Measurements from ENCODE around the gene CDH13. TPM values are rescaled to one million over a fixed set of nuclear protein-coding genes. Genes with fewer than 3 reads are reported as not detected.

Gene CDH13
- total and polyA plus RNA-seq, 10 of the 15 experiments (the other 5 are each of a cell fraction or from before 2014, with no cell fraction given): under 0.01 to 0.05 TPM; not detected in 8

DNA sequence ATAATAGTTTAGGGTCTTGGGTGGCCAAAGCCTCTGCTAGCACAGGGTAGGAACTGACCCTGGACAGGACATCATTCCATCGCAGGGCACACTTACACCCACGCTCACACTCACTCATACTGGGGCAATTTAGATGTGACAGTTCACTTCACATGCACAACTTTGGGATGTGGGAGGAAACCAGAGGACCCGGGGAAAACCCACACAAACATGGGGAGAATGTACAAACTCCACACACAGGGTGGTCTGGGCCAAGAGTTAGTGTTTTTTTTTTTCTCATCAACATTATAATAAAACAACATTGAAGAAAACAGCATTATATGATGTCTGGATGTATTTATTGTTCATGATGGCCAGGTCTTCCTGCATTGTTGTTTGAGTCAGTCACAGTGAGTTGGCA lies 93.6 kb downstream of the CDH13 start:
- ChIA-PET POLR2A (no interaction called here), RAD21 (ENCODE audit: unreplicated experiment) (no interaction called here), SMC1A (ENCODE audit: uncharacterized antibody, unreplicated experiment) (no interaction called here), CTCF (no interaction called here)
- no peaks in the 10 kb centered on the region for H3K9me3 ChIP-seq (replicated peaks; ENCODE audit: control insufficient read depth, insufficient read depth, low read length)
- H3K4me1 ChIP-seq (ENCODE audit: control insufficient read depth, insufficient read depth, low read length): no peaks in the 10 kb centered on the region
- WGBS (ENCODE audit: insufficient coverage, insufficient replicate concordance, low lambda C conversion rate, missing lambda C conversion rate): 29% methylated on average over 3 of the region's 3 CpGs
- H3K4me2 ChIP-seq (ENCODE audit: control insufficient read depth, insufficient read depth): no peak overlapping the region
- intact Hi-C loops (cut with micrococcal nuclease; ENCODE audit: unreplicated experiment): no loop called here
- FAIRE-seq: no peak
- in situ Hi-C loops (cut with MboI): no loop called here
- H3K27me3 ChIP-seq (replicated peaks in 1 of 2; ENCODE audit: control insufficient read depth in 2 of 2, insufficient read depth in 2 of 2, low read length in 1 of 2): peaks cover 0 to 1% of the 10 kb centered on the region in 2 experiments; a peak in 1 of 4 replicates
- no peak for DNase-seq (ENCODE audit: low read depth, low spot score)
- no peak overlapping the region for H3K9ac ChIP-seq (ENCODE audit: control insufficient read depth, insufficient read depth, low read length)
- no peak overlapping the region for H3K27ac ChIP-seq (ENCODE audit: control insufficient read depth, insufficient read depth)
- ATAC-seq: no peak
- H3K79me2 ChIP-seq (ENCODE audit: control insufficient read depth, insufficient read depth, low read length): no peaks in the 10 kb centered on the region
- H3K36me3 ChIP-seq (ENCODE audit: control insufficient read depth in 2 of 2, insufficient read depth in 2 of 2, low read length in 1 of 2): no peaks in the 10 kb centered on the region
- no peaks in the 10 kb centered on the region for H4K20me1 ChIP-seq (ENCODE audit: control insufficient read depth, insufficient read depth)
- no peak overlapping the region for H3K4me3 ChIP-seq
- no TSS peak for BruUV-seq (replicated peaks)
- no peak overlapping the region for H2AFZ ChIP-seq (ENCODE audit: control insufficient read depth, low read depth, low read length)
- TF ChIP-seq PAX8 (IDR thresholded peaks at IDR 0.05) (no peak), ESRRA (IDR thresholded peaks at IDR 0.05; ENCODE audit: low read length) (no peak), BCL11A (IDR thresholded peaks at IDR 0.05; ENCODE audit: low read depth, low read length) (no peak), RB1 (IDR thresholded peaks at IDR 0.05; ENCODE audit: borderline replicate concordance) (no peak), POLR2AphosphoS2 (IDR thresholded peaks at IDR 0.05; ENCODE audit: low read depth, low read length) (no peak), KDM1A (IDR thresholded peaks at IDR 0.05; ENCODE audit: borderline replicate concordance) (no peak), BHLHE40 (IDR thresholded peaks at IDR 0.05; ENCODE audit: borderline replicate concordance in 1 of 2, low read depth in 2 of 2, low read length in 1 of 2) (no peak), NRF1 (conservative IDR thresholded peaks at IDR 0.05; ENCODE audit: low read depth, low read length) (no peak), MTA3 (IDR thresholded peaks at IDR 0.05; ENCODE audit: borderline replicate concordance, low read length) (no peak), BRCA1 (IDR thresholded peaks at IDR 0.05; ENCODE audit: low read depth, low read length) (no peak), RAD51 (IDR thresholded peaks at IDR 0.05) (no peak), NFIC (IDR thresholded peaks at IDR 0.05; ENCODE audit: low read depth, low read length) (no peak), EZH2 (IDR thresholded peaks at IDR 0.05; ENCODE audit: borderline replicate concordance, control insufficient read depth, low read depth, low read length) (no peak)
- TF ChIP-seq, protein P1, sequence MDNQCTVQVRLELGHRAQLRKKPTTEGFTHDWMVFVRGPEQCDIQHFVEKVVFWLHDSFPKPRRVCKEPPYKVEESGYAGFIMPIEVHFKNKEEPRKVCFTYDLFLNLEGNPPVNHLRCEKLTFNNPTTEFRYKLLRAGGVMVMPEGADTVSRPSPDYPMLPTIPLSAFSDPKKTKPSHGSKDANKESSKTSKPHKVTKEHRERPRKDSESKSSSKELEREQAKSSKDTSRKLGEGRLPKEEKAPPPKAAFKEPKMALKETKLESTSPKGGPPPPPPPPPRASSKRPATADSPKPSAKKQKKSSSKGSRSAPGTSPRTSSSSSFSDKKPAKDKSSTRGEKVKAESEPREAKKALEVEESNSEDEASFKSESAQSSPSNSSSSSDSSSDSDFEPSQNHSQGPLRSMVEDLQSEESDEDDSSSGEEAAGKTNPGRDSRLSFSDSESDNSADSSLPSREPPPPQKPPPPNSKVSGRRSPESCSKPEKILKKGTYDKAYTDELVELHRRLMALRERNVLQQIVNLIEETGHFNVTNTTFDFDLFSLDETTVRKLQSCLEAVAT (IDR thresholded peaks at IDR 0.05): no peak
- TF ChIP-seq, protein P2, sequence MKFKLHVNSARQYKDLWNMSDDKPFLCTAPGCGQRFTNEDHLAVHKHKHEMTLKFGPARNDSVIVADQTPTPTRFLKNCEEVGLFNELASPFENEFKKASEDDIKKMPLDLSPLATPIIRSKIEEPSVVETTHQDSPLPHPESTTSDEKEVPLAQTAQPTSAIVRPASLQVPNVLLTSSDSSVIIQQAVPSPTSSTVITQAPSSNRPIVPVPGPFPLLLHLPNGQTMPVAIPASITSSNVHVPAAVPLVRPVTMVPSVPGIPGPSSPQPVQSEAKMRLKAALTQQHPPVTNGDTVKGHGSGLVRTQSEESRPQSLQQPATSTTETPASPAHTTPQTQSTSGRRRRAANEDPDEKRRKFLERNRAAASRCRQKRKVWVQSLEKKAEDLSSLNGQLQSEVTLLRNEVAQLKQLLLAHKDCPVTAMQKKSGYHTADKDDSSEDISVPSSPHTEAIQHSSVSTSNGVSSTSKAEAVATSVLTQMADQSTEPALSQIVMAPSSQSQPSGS (IDR thresholded peaks at IDR 0.05; ENCODE audit: low read length): no peak
- TF ChIP-seq, protein P3, sequence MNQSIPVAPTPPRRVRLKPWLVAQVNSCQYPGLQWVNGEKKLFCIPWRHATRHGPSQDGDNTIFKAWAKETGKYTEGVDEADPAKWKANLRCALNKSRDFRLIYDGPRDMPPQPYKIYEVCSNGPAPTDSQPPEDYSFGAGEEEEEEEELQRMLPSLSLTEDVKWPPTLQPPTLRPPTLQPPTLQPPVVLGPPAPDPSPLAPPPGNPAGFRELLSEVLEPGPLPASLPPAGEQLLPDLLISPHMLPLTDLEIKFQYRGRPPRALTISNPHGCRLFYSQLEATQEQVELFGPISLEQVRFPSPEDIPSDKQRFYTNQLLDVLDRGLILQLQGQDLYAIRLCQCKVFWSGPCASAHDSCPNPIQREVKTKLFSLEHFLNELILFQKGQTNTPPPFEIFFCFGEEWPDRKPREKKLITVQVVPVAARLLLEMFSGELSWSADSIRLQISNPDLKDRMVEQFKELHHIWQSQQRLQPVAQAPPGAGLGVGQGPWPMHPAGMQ (IDR thresholded peaks at IDR 0.05; ENCODE audit: borderline replicate concordance): no peak
